Ishikawa (cell line): ENCODE results near the gene CPA2.

Experiments used
- CEBPB ChIP-seq: IDR thresholded peaks from 2 replicates; pipeline ENCODE4 v1.6.1; 2012
- CREB1 ChIP-seq: IDR thresholded peaks from 2 replicates; pipeline ENCODE4 v1.6.1; 2012; ENCODE audit warnings: low read depth
- EGR1 ChIP-seq: IDR thresholded peaks from 2 replicates; pipeline ENCODE4 v1.6.1; 2012
- EP300 ChIP-seq: IDR thresholded peaks from 2 replicates; pipeline ENCODE4 v1.6.1; 2012; ENCODE audit warnings: borderline replicate concordance
- FOXM1 ChIP-seq: IDR thresholded peaks from 2 replicates; pipeline ENCODE4 v1.6.1; 2012; ENCODE audit warnings: low read depth, borderline replicate concordance
- MAX ChIP-seq: IDR thresholded peaks from 2 replicates; pipeline ENCODE4 v1.6.1; 2012
- NFIC ChIP-seq: IDR thresholded peaks from 2 replicates; pipeline ENCODE4 v1.6.1; 2012
- RAD21 ChIP-seq: IDR thresholded peaks from 2 replicates; pipeline ENCODE4 v1.6.1; 2012; ENCODE audit warnings: low read depth
- TAF1 ChIP-seq: IDR thresholded peaks from 2 replicates; pipeline ENCODE4 v1.6.1; 2012; ENCODE audit warnings: low read depth, mild to moderate bottlenecking
- TCF12 ChIP-seq: IDR thresholded peaks from 2 replicates; pipeline ENCODE4 v1.6.1; 2012; ENCODE audit warnings: low read depth
- TEAD4 ChIP-seq: IDR thresholded peaks from 2 replicates; pipeline ENCODE4 v1.6.1; 2012
- YY1 ChIP-seq: IDR thresholded peaks from 2 replicates; pipeline ENCODE4 v1.6.1; 2012; ENCODE audit warnings: low read depth
- ZBTB7A ChIP-seq: IDR thresholded peaks from 2 replicates; pipeline ENCODE4 v1.6.1; 2012; ENCODE audit warnings: low read depth
- TF ChIP-seq, protein P1 (sequence below): IDR thresholded peaks from 2 replicates; pipeline ENCODE4 v1.6.1; 2012; ENCODE audit warnings: low read depth, mild to moderate bottlenecking
- TF ChIP-seq, protein P2 (sequence below): IDR thresholded peaks from 2 replicates; pipeline ENCODE4 v1.6.1; 2012

CPA2 gene

GRCh38 chr7:130314305-130314704 is 47.6 kb downstream of the CPA2 start:
- TF ChIP-seq TAF1 (no peak), MAX (no peak), ZBTB7A (no peak)
- TF ChIP-seq, protein P1, sequence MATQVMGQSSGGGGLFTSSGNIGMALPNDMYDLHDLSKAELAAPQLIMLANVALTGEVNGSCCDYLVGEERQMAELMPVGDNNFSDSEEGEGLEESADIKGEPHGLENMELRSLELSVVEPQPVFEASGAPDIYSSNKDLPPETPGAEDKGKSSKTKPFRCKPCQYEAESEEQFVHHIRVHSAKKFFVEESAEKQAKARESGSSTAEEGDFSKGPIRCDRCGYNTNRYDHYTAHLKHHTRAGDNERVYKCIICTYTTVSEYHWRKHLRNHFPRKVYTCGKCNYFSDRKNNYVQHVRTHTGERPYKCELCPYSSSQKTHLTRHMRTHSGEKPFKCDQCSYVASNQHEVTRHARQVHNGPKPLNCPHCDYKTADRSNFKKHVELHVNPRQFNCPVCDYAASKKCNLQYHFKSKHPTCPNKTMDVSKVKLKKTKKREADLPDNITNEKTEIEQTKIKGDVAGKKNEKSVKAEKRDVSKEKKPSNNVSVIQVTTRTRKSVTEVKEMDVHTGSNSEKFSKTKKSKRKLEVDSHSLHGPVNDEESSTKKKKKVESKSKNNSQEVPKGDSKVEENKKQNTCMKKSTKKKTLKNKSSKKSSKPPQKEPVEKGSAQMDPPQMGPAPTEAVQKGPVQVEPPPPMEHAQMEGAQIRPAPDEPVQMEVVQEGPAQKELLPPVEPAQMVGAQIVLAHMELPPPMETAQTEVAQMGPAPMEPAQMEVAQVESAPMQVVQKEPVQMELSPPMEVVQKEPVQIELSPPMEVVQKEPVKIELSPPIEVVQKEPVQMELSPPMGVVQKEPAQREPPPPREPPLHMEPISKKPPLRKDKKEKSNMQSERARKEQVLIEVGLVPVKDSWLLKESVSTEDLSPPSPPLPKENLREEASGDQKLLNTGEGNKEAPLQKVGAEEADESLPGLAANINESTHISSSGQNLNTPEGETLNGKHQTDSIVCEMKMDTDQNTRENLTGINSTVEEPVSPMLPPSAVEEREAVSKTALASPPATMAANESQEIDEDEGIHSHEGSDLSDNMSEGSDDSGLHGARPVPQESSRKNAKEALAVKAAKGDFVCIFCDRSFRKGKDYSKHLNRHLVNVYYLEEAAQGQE, result no peak

GRCh38 chr7:130319541-130319940 is 52.9 kb downstream of the CPA2 start:
- TF ChIP-seq TEAD4 (no peak), NFIC (no peak)

DNA sequence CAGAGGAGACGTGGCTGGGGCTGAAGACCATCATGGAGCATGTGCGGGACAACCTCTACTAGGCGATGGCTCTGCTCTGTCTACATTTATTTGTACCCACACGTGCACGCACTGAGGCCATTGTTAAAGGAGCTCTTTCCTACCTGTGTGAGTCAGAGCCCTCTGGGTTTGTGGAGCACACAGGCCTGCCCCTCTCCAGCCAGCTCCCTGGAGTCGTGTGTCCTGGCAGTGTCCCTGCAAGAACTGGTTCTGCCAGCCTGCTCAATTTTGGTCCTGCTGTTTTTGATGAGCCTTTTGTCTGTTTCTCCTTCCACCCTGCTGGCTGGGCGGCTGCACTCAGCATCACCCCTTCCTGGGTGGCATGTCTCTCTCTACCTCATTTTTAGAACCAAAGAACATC is 56.0 kb downstream of the CPA2 start:
- TF ChIP-seq FOXM1, result no peak
- TF ChIP-seq MAX, result no peak
- no peak for TF ChIP-seq CEBPB
- TF ChIP-seq CREB1, result no peak
- no peak for TF ChIP-seq RAD21
- TF ChIP-seq, protein P2, sequence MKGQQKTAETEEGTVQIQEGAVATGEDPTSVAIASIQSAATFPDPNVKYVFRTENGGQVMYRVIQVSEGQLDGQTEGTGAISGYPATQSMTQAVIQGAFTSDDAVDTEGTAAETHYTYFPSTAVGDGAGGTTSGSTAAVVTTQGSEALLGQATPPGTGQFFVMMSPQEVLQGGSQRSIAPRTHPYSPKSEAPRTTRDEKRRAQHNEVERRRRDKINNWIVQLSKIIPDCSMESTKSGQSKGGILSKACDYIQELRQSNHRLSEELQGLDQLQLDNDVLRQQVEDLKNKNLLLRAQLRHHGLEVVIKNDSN, result no peak
- TF ChIP-seq NFIC, result no peak
- TF ChIP-seq EP300, result no peak
- no peak for TF ChIP-seq ZBTB7A
- TF ChIP-seq TAF1, result no peak
- no peak for TF ChIP-seq YY1
- TF ChIP-seq, protein P1, result no peak
- no peak for TF ChIP-seq TEAD4
- no peak for TF ChIP-seq TCF12
- no peak for TF ChIP-seq EGR1

GRCh38 chr7:130324306-130324943 is 57.8 kb downstream of the CPA2 start:
- TF ChIP-seq, protein P1, result no peak
- no peak for TF ChIP-seq YY1
- no peak for TF ChIP-seq CREB1
- TF ChIP-seq FOXM1, result no peak
- no peak for TF ChIP-seq EGR1
- no peak for TF ChIP-seq ZBTB7A
- TF ChIP-seq TEAD4, result no peak
- TF ChIP-seq NFIC, result no peak
- no peak for TF ChIP-seq TCF12
- TF ChIP-seq RAD21, result no peak
- TF ChIP-seq EP300, result no peak
- TF ChIP-seq, protein P2, result no peak
- TF ChIP-seq TAF1, result no peak

DNA sequence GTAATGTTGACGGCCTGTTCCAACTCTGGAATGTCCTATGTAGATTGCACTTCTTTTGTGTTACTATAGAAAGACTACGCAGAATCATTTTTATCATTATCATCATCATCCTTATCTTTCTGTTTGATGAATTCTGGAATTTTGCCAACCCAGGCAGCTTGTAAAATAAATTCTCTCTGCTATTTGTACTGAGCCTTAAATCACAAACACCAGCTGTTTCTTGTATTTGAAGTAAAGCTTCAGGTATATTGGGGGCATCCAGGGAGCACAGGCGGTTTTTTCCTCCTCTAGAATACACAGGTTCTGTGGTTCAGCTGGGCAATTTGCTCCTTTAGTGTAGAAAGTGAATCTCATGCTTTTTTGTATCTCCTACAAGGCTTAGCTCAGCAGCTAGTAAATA is 63.0 kb downstream of the CPA2 start:
- TF ChIP-seq MAX (no peak), EGR1 (no peak), CREB1 (no peak), TCF12 (no peak), TEAD4 (no peak), RAD21 (no peak), NFIC (no peak), YY1 (no peak), FOXM1 (no peak), ZBTB7A (no peak), TAF1 (no peak), CEBPB (no peak), EP300 (no peak)
- TF ChIP-seq, protein P1, result no peak
- TF ChIP-seq, protein P2, result no peak
